ENCODE results near the gene NRL.

The NRL gene

DNA sequence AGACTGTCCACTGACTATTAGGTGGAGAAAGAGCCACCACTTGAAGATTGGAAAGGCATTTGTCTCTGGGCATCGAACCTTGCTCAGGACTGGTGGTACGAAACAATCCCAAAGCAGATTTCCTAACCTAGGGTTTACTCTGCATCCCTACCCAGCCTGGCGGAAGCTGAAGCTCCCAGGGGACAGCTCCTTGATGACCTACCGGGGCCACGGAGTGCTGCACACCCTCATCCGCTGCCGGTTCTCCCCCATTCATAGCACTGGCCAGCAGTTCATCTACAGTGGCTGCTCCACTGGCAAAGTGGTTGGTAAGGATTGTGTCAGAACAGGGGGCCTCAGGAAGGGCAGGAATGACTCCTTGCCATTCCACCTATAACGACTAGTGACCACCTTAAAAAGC lies 6.5 kb upstream of the NRL start:
- H2AFZ ChIP-seq (ENCODE audit: low read length): no peak overlapping the region
- no peaks in the 10 kb centered on the region for H3K9me2 ChIP-seq (replicated peaks; ENCODE audit: low read depth, low read length)
- no peaks in the 10 kb centered on the region for H3K9me3 ChIP-seq (ENCODE audit: insufficient read depth, low read depth, low read length)
- H3K4me1 ChIP-seq (ENCODE audit: insufficient read depth, low read length, poor library complexity, severe bottlenecking): peaks cover 9% of the 10 kb centered on the region
- H3K9ac ChIP-seq (ENCODE audit: low read depth, low read length, poor library complexity, severe bottlenecking): no peak overlapping the region
- TF ChIP-seq, protein P1, sequence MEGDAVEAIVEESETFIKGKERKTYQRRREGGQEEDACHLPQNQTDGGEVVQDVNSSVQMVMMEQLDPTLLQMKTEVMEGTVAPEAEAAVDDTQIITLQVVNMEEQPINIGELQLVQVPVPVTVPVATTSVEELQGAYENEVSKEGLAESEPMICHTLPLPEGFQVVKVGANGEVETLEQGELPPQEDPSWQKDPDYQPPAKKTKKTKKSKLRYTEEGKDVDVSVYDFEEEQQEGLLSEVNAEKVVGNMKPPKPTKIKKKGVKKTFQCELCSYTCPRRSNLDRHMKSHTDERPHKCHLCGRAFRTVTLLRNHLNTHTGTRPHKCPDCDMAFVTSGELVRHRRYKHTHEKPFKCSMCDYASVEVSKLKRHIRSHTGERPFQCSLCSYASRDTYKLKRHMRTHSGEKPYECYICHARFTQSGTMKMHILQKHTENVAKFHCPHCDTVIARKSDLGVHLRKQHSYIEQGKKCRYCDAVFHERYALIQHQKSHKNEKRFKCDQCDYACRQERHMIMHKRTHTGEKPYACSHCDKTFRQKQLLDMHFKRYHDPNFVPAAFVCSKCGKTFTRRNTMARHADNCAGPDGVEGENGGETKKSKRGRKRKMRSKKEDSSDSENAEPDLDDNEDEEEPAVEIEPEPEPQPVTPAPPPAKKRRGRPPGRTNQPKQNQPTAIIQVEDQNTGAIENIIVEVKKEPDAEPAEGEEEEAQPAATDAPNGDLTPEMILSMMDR (conservative IDR thresholded peaks at IDR 0.05; ENCODE audit: low read length): no peak
- no peak for TF ChIP-seq EZH2phosphoT487 (IDR thresholded peaks at IDR 0.05; ENCODE audit: borderline replicate concordance)
- no peak overlapping the region for H3K4me3 ChIP-seq (ENCODE audit: low read length, poor library complexity, severe bottlenecking)
- peaks cover 4% of the 10 kb centered on the region for H4K20me1 ChIP-seq (ENCODE audit: insufficient read depth, low read length, poor library complexity, severe bottlenecking)
- H3K79me2 ChIP-seq (ENCODE audit: insufficient read depth, low read length): peaks cover 14% of the 10 kb centered on the region
- peaks cover 50% of the 10 kb centered on the region for H3K36me3 ChIP-seq (ENCODE audit: insufficient read depth, low read length)
- no peaks in the 10 kb centered on the region for H3F3A ChIP-seq (ENCODE audit: low read depth)
- no peaks in the 10 kb centered on the region for H3K27me3 ChIP-seq (ENCODE audit: insufficient read depth, low read length, poor library complexity, severe bottlenecking)
- H3K4me2 ChIP-seq (ENCODE audit: low read depth, low read length, poor library complexity, severe bottlenecking): no peak overlapping the region

GRCh38 chr14:24119691-24120090 lies 4.9 kb upstream of the NRL start:
- Histone ChIP-seq H3K9me3 (ENCODE audit: insufficient read depth, low read depth, low read length) (no peaks in the 10 kb centered on the region), H3K36me3 (ENCODE audit: insufficient read depth, low read length) (peaks cover 50% of the 10 kb centered on the region), H3K4me1 (ENCODE audit: insufficient read depth, low read length, poor library complexity, severe bottlenecking) (peaks cover 19% of the 10 kb centered on the region), H3K79me2 (ENCODE audit: insufficient read depth, low read length) (peaks cover 25% of the 10 kb centered on the region), H2AFZ (ENCODE audit: low read length) (no peak overlapping the region), H3K9ac (ENCODE audit: low read depth, low read length, poor library complexity, severe bottlenecking) (no peak overlapping the region), H3K4me3 (ENCODE audit: low read length, poor library complexity, severe bottlenecking) (no peak overlapping the region), H3K9me2 (replicated peaks; ENCODE audit: low read depth, low read length) (no peaks in the 10 kb centered on the region), H3K4me2 (ENCODE audit: low read depth, low read length, poor library complexity, severe bottlenecking) (no peak overlapping the region), H4K20me1 (ENCODE audit: insufficient read depth, low read length, poor library complexity, severe bottlenecking) (peaks cover 11% of the 10 kb centered on the region), H3K27me3 (ENCODE audit: insufficient read depth, low read length, poor library complexity, severe bottlenecking) (no peaks in the 10 kb centered on the region), H3F3A (ENCODE audit: low read depth) (no peaks in the 10 kb centered on the region)
- no peak for TF ChIP-seq EZH2phosphoT487 (IDR thresholded peaks at IDR 0.05; ENCODE audit: borderline replicate concordance)
- TF ChIP-seq, protein P1 (conservative IDR thresholded peaks at IDR 0.05; ENCODE audit: low read length): no peak

GRCh38 chr14:24117179-24117578 lies 2.4 kb upstream of the NRL start:
- Histone ChIP-seq H3K9ac (ENCODE audit: low read depth, low read length, poor library complexity, severe bottlenecking) (peak overlapping the region; percentile 3), H3K36me3 (ENCODE audit: insufficient read depth, low read length) (peaks cover 43% of the 10 kb centered on the region), H2AFZ (ENCODE audit: low read length) (no peak overlapping the region), H3K9me2 (replicated peaks; ENCODE audit: low read depth, low read length) (no peaks in the 10 kb centered on the region), H3K79me2 (ENCODE audit: insufficient read depth, low read length) (peaks cover 29% of the 10 kb centered on the region), H3K4me3 (ENCODE audit: low read length, poor library complexity, severe bottlenecking) (peak overlapping the region; percentile 91), H3K4me2 (ENCODE audit: low read depth, low read length, poor library complexity, severe bottlenecking) (peak overlapping the region; percentile 88), H4K20me1 (ENCODE audit: insufficient read depth, low read length, poor library complexity, severe bottlenecking) (peaks cover 11% of the 10 kb centered on the region), H3K9me3 (ENCODE audit: insufficient read depth, low read depth, low read length) (no peaks in the 10 kb centered on the region), H3F3A (ENCODE audit: low read depth) (peaks cover 6% of the 10 kb centered on the region; the same call in 1 of the 2 replicates), H3K4me1 (ENCODE audit: insufficient read depth, low read length, poor library complexity, severe bottlenecking) (peaks cover 19% of the 10 kb centered on the region), H3K27me3 (ENCODE audit: insufficient read depth, low read length, poor library complexity, severe bottlenecking) (no peaks in the 10 kb centered on the region)
- TF ChIP-seq, protein P1 (conservative IDR thresholded peaks at IDR 0.05; ENCODE audit: low read length): no peak
- TF ChIP-seq EZH2phosphoT487 (IDR thresholded peaks at IDR 0.05; ENCODE audit: borderline replicate concordance): no peak
